Osteoblast (primary cell): ENCODE measurements around the gene DMRT3. TPM values are rescaled to one million over a fixed set of nuclear protein-coding genes. Genes with fewer than 3 reads are reported as not detected.

Experiments used
- DNase-seq: peaks from one replicate; pipeline ENCODE4 v3.0.0; 2011; ENCODE audit warnings: low spot score, mixed read lengths; ENCODE audit not compliant: insufficient read length; ENCODE audit errors: missing footprints
- H2AFZ ChIP-seq: 2 replicates; pipeline ENCODE4 v1.6.0; 2011; ENCODE audit warnings: mild to moderate bottlenecking, low read length
- H3K27ac ChIP-seq: 2 replicates; pipeline ENCODE4 v1.5.1; 2011; ENCODE audit warnings: mild to moderate bottlenecking, low read depth, low read length, moderate library complexity
- H3K27me3 ChIP-seq: 2 replicates; pipeline ENCODE4 v1.6.0; 2012; ENCODE audit warnings: mild to moderate bottlenecking, control low read depth, inconsistent platforms, low read length, moderate library complexity; ENCODE audit not compliant: insufficient read depth
- H3K36me3 ChIP-seq: 2 replicates; pipeline ENCODE4 v1.5.1; 2011; ENCODE audit warnings: mild to moderate bottlenecking, low read length, control low read depth, moderate library complexity; ENCODE audit not compliant: insufficient read depth
- H3K4me1 ChIP-seq: 2 replicates; pipeline ENCODE4 v1.5.1; 2011; ENCODE audit warnings: mild to moderate bottlenecking, low read length, control low read depth, moderate library complexity; ENCODE audit not compliant: insufficient read depth
- H3K4me2 ChIP-seq: 2 replicates; pipeline ENCODE4 v1.6.0; 2011; ENCODE audit warnings: mild to moderate bottlenecking, low read length; ENCODE audit not compliant: insufficient read depth
- H3K4me3 ChIP-seq: fragments of 200-600 bp; sonication (generic); 3 replicates; pipeline ENCODE4 v1.5.1; 2012; ENCODE audit warnings: mild to moderate bottlenecking, low read length, inconsistent platforms; ENCODE audit not compliant: insufficient read depth
- H3K79me2 ChIP-seq: 2 replicates; pipeline ENCODE4 v1.6.0; 2012; ENCODE audit warnings: mild to moderate bottlenecking, low read length, control low read depth, inconsistent platforms; ENCODE audit not compliant: insufficient read depth
- H3K9me3 ChIP-seq: 2 replicates; pipeline ENCODE4 v1.5.1; 2011; ENCODE audit warnings: low read depth, low read length, control low read depth
- H4K20me1 ChIP-seq: 2 replicates; pipeline ENCODE4 v1.6.0; 2012; ENCODE audit warnings: mild to moderate bottlenecking, low read length, control low read depth; ENCODE audit not compliant: insufficient read depth
- total RNA-seq: library from RNA; depleted of rRNA; stranded (reverse); fragments of >200 nt; gene quantifications from 2 replicates; pipeline ENCODE4 v1.2.3, GENCODE V29; 2012
- TF ChIP-seq, protein P1 (sequence below): IDR thresholded peaks from 2 replicates; pipeline ENCODE4 v1.5.1; 2011; ENCODE audit warnings: mild to moderate bottlenecking, low read depth, low read length, moderate library complexity; ENCODE audit errors: extremely low read depth

The DMRT3 gene
- total RNA-seq, 1 donor = not detected

- Histone ChIP-seq H3K4me3 (no peak overlapping the region), H3K27me3 (peaks cover 60% of the 10 kb centered on the region), H2AFZ (no peak overlapping the region), H3K9me3 (no peaks in the 10 kb centered on the region), H3K4me2 (no peak overlapping the region), H3K79me2 (no peaks in the 10 kb centered on the region), H4K20me1 (no peaks in the 10 kb centered on the region), H3K27ac (no peak overlapping the region), H3K4me1 (no peaks in the 10 kb centered on the region), H3K36me3 (no peaks in the 10 kb centered on the region)
- no peak for DNase-seq
- TF ChIP-seq, protein P1, sequence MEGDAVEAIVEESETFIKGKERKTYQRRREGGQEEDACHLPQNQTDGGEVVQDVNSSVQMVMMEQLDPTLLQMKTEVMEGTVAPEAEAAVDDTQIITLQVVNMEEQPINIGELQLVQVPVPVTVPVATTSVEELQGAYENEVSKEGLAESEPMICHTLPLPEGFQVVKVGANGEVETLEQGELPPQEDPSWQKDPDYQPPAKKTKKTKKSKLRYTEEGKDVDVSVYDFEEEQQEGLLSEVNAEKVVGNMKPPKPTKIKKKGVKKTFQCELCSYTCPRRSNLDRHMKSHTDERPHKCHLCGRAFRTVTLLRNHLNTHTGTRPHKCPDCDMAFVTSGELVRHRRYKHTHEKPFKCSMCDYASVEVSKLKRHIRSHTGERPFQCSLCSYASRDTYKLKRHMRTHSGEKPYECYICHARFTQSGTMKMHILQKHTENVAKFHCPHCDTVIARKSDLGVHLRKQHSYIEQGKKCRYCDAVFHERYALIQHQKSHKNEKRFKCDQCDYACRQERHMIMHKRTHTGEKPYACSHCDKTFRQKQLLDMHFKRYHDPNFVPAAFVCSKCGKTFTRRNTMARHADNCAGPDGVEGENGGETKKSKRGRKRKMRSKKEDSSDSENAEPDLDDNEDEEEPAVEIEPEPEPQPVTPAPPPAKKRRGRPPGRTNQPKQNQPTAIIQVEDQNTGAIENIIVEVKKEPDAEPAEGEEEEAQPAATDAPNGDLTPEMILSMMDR = no peak
These were observed 3.1 kb upstream of the DMRT3 start for GRCh38 chr9:973295-973834.

DNA sequence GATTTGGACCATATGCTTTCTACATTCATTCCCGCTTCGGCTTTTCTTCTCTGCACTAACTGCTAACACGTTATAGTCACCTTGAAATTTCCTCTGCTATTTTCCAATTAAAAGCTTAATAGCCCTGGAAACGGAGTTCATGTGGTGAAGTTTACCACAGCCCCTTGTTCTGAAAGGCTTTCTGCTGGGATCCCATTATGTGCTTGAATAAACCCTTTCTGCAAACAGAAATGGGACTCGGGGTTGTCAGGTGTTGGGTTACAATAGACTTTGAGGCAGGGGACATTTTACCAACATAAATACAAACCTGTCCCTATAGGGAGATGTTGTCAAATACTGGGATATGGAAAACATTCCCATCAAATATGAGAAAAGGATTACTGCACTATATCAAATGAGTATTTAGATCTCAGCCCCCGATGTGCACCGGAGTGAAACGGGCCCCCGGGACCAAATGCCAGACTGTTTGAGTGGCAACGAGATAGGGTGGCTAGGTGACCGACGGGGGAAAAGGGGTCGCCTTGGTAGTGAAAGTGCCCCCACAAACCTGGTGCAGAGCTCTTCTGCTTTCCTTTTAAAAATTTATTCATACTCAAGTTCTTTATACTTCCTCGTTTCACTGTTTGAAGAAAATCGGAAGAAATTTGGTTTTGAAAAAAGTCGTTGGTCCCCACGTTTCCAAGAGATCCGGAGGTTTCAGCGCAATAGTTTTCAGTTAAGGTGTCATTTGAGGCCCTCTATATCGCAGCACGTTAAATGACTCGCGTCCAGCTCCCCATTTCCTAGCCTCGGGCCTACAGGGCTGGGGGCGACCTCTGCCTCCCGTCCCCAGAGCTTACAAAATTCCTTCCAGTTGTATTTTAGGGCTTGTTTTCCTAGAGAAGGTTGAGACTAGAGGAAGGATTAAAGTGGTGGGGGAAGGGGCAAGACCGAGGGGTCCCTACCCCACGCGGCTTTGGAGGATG, 2.1 kb upstream of the DMRT3 start:
- Histone ChIP-seq H3K4me2 (no peak overlapping the region), H3K4me3 (no peak overlapping the region), H3K9me3 (no peaks in the 10 kb centered on the region), H3K27ac (no peak overlapping the region), H3K79me2 (no peaks in the 10 kb centered on the region), H2AFZ (no peak overlapping the region), H3K4me1 (no peaks in the 10 kb centered on the region), H3K27me3 (peaks cover 69% of the 10 kb centered on the region), H4K20me1 (no peaks in the 10 kb centered on the region), H3K36me3 (no peaks in the 10 kb centered on the region)
- TF ChIP-seq, protein P1 = no peak
- no peak for DNase-seq

- Histone ChIP-seq H3K4me2 (no peak overlapping the region), H4K20me1 (no peaks in the 10 kb centered on the region), H3K9me3 (no peaks in the 10 kb centered on the region), H3K4me3 (no peak overlapping the region), H3K4me1 (no peaks in the 10 kb centered on the region), H3K27me3 (peaks cover 65% of the 10 kb centered on the region), H2AFZ (no peak overlapping the region), H3K36me3 (no peaks in the 10 kb centered on the region), H3K79me2 (no peaks in the 10 kb centered on the region), H3K27ac (no peak overlapping the region)
- TF ChIP-seq, protein P1 = no peak
- DNase-seq = no peak
These were observed 1.3 kb upstream of the DMRT3 start for GRCh38 chr9:974996-975739.

DNA sequence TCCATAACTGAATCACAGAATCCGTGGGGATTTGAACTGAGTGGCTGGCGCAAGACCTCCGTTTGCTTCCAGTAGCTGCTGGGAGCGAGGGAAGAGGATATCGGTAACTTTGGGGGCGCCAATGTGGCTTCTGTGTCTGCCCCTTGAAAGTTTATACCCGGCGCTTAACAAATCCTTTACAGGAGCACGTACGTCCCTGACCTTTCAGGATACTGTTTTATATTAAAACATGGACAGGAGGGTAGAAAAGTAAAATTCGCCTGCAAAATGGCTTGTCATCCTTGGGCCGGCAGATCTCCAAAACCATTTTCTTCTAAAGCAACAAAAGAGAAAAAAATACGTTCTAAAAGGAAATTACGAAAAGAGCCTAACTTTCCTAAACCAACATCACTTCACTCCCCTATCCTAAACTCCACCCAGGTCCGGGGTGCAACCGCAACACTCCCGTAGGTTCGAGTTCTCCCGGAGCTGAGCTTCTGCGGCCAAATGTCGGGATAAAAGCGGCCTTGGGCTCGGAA, 656 bp upstream of the DMRT3 start:
- H2AFZ ChIP-seq = no peak overlapping the region
- no peak overlapping the region for H3K4me2 ChIP-seq
- H3K4me3 ChIP-seq = no peak overlapping the region

More for the DNA sequence above, 656 bp upstream of the DMRT3 start:
- H3K36me3 ChIP-seq = no peaks in the 10 kb centered on the region
- H3K27me3 ChIP-seq = peaks cover 63% of the 10 kb centered on the region
- TF ChIP-seq, protein P1 = no peak
- no peaks in the 10 kb centered on the region for H4K20me1 ChIP-seq
- H3K79me2 ChIP-seq = no peaks in the 10 kb centered on the region
- DNase-seq = no peak
- no peaks in the 10 kb centered on the region for H3K4me1 ChIP-seq
- no peaks in the 10 kb centered on the region for H3K9me3 ChIP-seq
- H3K27ac ChIP-seq = no peak overlapping the region
